Measurements from ENCODE around the gene RGS17.

RGS17 gene

GRCh38 chr6:153162172-153162571 is 31.1 kb upstream of the RGS17 start:
- POLR2A ChIA-PET (ENCODE audit: low non-redundant PET): no interaction called here

GRCh38 chr6:153160221-153160620 is 29.1 kb upstream of the RGS17 start:
- no peak for TF ChIP-seq CTCF (conservative IDR thresholded peaks at IDR 0.05; ENCODE audit: low read depth)
- CTCF ChIA-PET: no interaction called here
- no peak overlapping the region for H3K27ac ChIP-seq
- DNase-seq (ENCODE audit: low spot score): no peak
- POLR2A ChIA-PET (ENCODE audit: low non-redundant PET): no interaction called here

More at GRCh38 chr6:153162172-153162571, 31.1 kb upstream of the RGS17 start:
- H3K27ac ChIP-seq: no peak overlapping the region
- TF ChIP-seq CTCF (conservative IDR thresholded peaks at IDR 0.05; ENCODE audit: low read depth): no peak
- no peak for DNase-seq (ENCODE audit: low spot score)
- CTCF ChIA-PET: interaction anchor here (1.2 kb wide), 1 partner anchor 12 kb away, joined by 3 read pairs; no protein-coding TSS in a partner anchor

DNA sequence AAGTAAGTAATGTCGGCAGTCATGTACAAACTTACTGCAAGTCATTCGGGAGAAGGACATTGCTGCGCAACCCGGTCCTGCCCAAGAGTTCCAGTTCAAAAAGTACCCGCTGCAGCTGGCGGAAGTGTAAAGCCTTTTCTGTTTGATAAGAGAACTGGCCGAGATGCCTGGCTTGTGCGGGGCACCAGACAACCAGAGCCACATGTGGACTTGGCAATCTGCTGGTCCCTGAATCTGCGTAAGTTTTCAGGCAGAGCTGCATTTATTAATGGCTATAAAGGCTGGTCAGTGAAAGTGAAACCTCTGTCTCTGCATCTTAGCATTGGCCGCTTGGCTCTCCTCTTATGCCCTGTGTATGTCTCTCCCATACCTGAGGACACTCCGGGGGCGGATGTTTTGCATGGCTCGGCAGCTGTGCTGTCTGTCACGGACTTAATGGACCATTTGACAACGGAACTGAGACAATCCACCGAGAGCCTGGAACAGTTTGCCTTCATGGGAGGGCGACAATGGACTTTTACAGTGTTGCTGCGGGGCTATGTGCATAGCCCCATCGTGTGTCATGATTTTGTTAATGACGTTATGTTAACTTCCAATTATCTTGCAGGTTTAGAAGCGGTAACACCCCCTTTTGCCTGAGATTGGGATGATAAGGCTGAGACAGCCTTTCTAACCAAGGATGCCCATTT is 19.8 kb upstream of the RGS17 start:
- ChIA-PET POLR2A (ENCODE audit: low non-redundant PET) (no interaction called here), CTCF (interaction anchor here (1.3 kb wide), 1 partner anchor 11 kb away, joined by 3 read pairs; no protein-coding TSS in a partner anchor)
- TF ChIP-seq CTCF (conservative IDR thresholded peaks at IDR 0.05; ENCODE audit: low read depth): no peak
- H3K27ac ChIP-seq: no peak overlapping the region
- no peak for DNase-seq (ENCODE audit: low spot score)

DNA sequence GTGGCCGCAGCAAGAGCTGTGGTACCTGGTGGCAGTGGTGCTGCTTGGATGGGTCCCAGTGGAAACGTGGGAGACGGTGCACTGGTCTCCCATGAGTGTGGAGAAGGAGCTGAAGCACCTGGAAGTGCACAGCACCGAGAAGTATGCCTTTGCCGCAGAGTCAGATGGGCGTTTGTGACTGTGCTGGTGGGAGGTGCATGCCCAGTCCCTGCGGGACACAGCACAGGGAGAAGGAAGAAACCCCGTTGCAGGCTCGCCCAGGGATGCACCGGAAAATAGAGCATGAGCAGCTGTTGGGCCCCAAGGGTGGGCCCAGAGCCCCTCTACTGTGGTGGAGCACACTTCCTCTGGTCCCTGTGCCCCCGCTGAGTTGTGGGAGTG is 19.3 kb upstream of the RGS17 start:
- CTCF ChIA-PET: interaction anchor here (1.3 kb wide), 1 partner anchor 12 kb away, joined by 3 read pairs; no protein-coding TSS in a partner anchor
- DNase-seq (ENCODE audit: low spot score): no peak
- POLR2A ChIA-PET (ENCODE audit: low non-redundant PET): no interaction called here
- TF ChIP-seq CTCF (conservative IDR thresholded peaks at IDR 0.05; ENCODE audit: low read depth): no peak
- no peak overlapping the region for H3K27ac ChIP-seq

- CTCF ChIA-PET: interaction anchor here (1.3 kb wide), 1 partner anchor 12 kb away, joined by 3 read pairs; no protein-coding TSS in a partner anchor
- no peak for TF ChIP-seq CTCF (conservative IDR thresholded peaks at IDR 0.05; ENCODE audit: low read depth)
- no peak overlapping the region for H3K27ac ChIP-seq
- POLR2A ChIA-PET (ENCODE audit: low non-redundant PET): no interaction called here
- DNase-seq (ENCODE audit: low spot score): no peak
Observed at GRCh38 chr6:153149891-153150290, 18.8 kb upstream of the RGS17 start.

GRCh38 chr6:153146413-153146812 is 15.3 kb upstream of the RGS17 start:
- no peak for TF ChIP-seq CTCF (conservative IDR thresholded peaks at IDR 0.05; ENCODE audit: low read depth)
- no peak overlapping the region for H3K27ac ChIP-seq
- POLR2A ChIA-PET (ENCODE audit: low non-redundant PET): no interaction called here
- no peak for DNase-seq (ENCODE audit: low spot score)
- CTCF ChIA-PET: no interaction called here
